ENCODE results near the gene METRNL.

The METRNL gene

GRCh38 chr17:83087788-83088360 lies 8.5 kb downstream of the METRNL start:
- Mint-ChIP-seq H3K4me1 (ENCODE audit: low read depth) (peaks cover 16% of the 10 kb centered on the region), H3K27ac (no peak overlapping the region), H3K4me3 (no peak overlapping the region), H3K9me3 (ENCODE audit: low read depth) (no peaks in the 10 kb centered on the region), H3K36me3 (no peaks in the 10 kb centered on the region), H3K27me3 (no peaks in the 10 kb centered on the region)

GRCh38 chr17:83088451-83088850 lies 9.0 kb downstream of the METRNL start:
- Mint-ChIP-seq H3K4me1 (ENCODE audit: low read depth) (peaks cover 10% of the 10 kb centered on the region), H3K36me3 (no peaks in the 10 kb centered on the region), H3K9me3 (ENCODE audit: low read depth) (no peaks in the 10 kb centered on the region), H3K27me3 (no peaks in the 10 kb centered on the region), H3K27ac (no peak overlapping the region), H3K4me3 (no peak overlapping the region)

GRCh38 chr17:83088909-83089308 lies 9.5 kb downstream of the METRNL start:
- Mint-ChIP-seq H3K27me3 (no peaks in the 10 kb centered on the region), H3K9me3 (ENCODE audit: low read depth) (no peaks in the 10 kb centered on the region), H3K4me1 (ENCODE audit: low read depth) (peaks cover 5% of the 10 kb centered on the region), H3K4me3 (no peak overlapping the region), H3K36me3 (no peaks in the 10 kb centered on the region), H3K27ac (no peak overlapping the region)

- no peak overlapping the region for H3K27ac Mint-ChIP-seq
- H3K4me1 Mint-ChIP-seq (ENCODE audit: low read depth) = no peaks in the 10 kb centered on the region
- no peak overlapping the region for H3K4me3 Mint-ChIP-seq
- no peaks in the 10 kb centered on the region for H3K9me3 Mint-ChIP-seq (ENCODE audit: low read depth)
- no peaks in the 10 kb centered on the region for H3K36me3 Mint-ChIP-seq
- no peaks in the 10 kb centered on the region for H3K27me3 Mint-ChIP-seq
These were observed 10.1 kb downstream of the METRNL start for GRCh38 chr17:83089328-83090132.

GRCh38 chr17:83090444-83091256 lies 11.2 kb downstream of the METRNL start:
- Mint-ChIP-seq H3K4me1 (ENCODE audit: low read depth) (no peaks in the 10 kb centered on the region), H3K9me3 (ENCODE audit: low read depth) (no peaks in the 10 kb centered on the region), H3K27me3 (no peaks in the 10 kb centered on the region), H3K27ac (no peak overlapping the region), H3K4me3 (no peak overlapping the region), H3K36me3 (no peaks in the 10 kb centered on the region)

GRCh38 chr17:83091257-83092141 lies 12.1 kb downstream of the METRNL start:
- H3K9me3 Mint-ChIP-seq (ENCODE audit: low read depth) = no peaks in the 10 kb centered on the region
- no peak overlapping the region for H3K4me3 Mint-ChIP-seq
- no peak overlapping the region for H3K27ac Mint-ChIP-seq
- H3K36me3 Mint-ChIP-seq = no peaks in the 10 kb centered on the region
- H3K4me1 Mint-ChIP-seq (ENCODE audit: low read depth) = no peaks in the 10 kb centered on the region
- no peaks in the 10 kb centered on the region for H3K27me3 Mint-ChIP-seq

GRCh38 chr17:83092186-83092585 lies 12.8 kb downstream of the METRNL start:
- Mint-ChIP-seq H3K4me1 (ENCODE audit: low read depth) (no peaks in the 10 kb centered on the region), H3K36me3 (no peaks in the 10 kb centered on the region), H3K4me3 (no peak overlapping the region), H3K27me3 (no peaks in the 10 kb centered on the region), H3K9me3 (ENCODE audit: low read depth) (no peaks in the 10 kb centered on the region), H3K27ac (no peak overlapping the region)

GRCh38 chr17:83092931-83093330 lies 13.5 kb downstream of the METRNL start:
- H3K4me1 Mint-ChIP-seq (ENCODE audit: low read depth) = no peaks in the 10 kb centered on the region
- no peak overlapping the region for H3K4me3 Mint-ChIP-seq
- H3K27me3 Mint-ChIP-seq = no peaks in the 10 kb centered on the region
- no peaks in the 10 kb centered on the region for H3K36me3 Mint-ChIP-seq
- H3K27ac Mint-ChIP-seq = no peak overlapping the region
- no peaks in the 10 kb centered on the region for H3K9me3 Mint-ChIP-seq (ENCODE audit: low read depth)

GRCh38 chr17:83093506-83093905 lies 14.1 kb downstream of the METRNL start:
- Mint-ChIP-seq H3K4me3 (no peak overlapping the region), H3K27ac (no peak overlapping the region), H3K36me3 (no peaks in the 10 kb centered on the region), H3K9me3 (ENCODE audit: low read depth) (no peaks in the 10 kb centered on the region), H3K27me3 (no peaks in the 10 kb centered on the region), H3K4me1 (ENCODE audit: low read depth) (no peaks in the 10 kb centered on the region)

- Mint-ChIP-seq H3K4me3 (no peak overlapping the region), H3K36me3 (no peaks in the 10 kb centered on the region), H3K9me3 (ENCODE audit: low read depth) (no peaks in the 10 kb centered on the region)
These were observed 14.9 kb downstream of the METRNL start for GRCh38 chr17:83094291-83094690.

GRCh38 chr17:83095016-83095415 lies 15.6 kb downstream of the METRNL start:
- H3K36me3 Mint-ChIP-seq = no peaks in the 10 kb centered on the region
- H3K27ac Mint-ChIP-seq = no peak overlapping the region
- H3K4me1 Mint-ChIP-seq (ENCODE audit: low read depth) = no peaks in the 10 kb centered on the region
- no peaks in the 10 kb centered on the region for H3K27me3 Mint-ChIP-seq
- H3K9me3 Mint-ChIP-seq (ENCODE audit: low read depth) = no peaks in the 10 kb centered on the region
- no peak overlapping the region for H3K4me3 Mint-ChIP-seq

More at GRCh38 chr17:83094291-83094690, 14.9 kb downstream of the METRNL start:
- Mint-ChIP-seq H3K4me1 (ENCODE audit: low read depth) (no peaks in the 10 kb centered on the region), H3K27me3 (no peaks in the 10 kb centered on the region), H3K27ac (no peak overlapping the region)

GRCh38 chr17:83096401-83097224 lies 17.2 kb downstream of the METRNL start:
- Mint-ChIP-seq H3K4me3 (no peak overlapping the region), H3K27me3 (peaks cover 2% of the 10 kb centered on the region), H3K36me3 (no peaks in the 10 kb centered on the region), H3K9me3 (ENCODE audit: low read depth) (no peaks in the 10 kb centered on the region), H3K4me1 (ENCODE audit: low read depth) (peaks cover 3% of the 10 kb centered on the region), H3K27ac (no peak overlapping the region)

GRCh38 chr17:83097831-83098230 lies 18.4 kb downstream of the METRNL start:
- no peaks in the 10 kb centered on the region for H3K9me3 Mint-ChIP-seq (ENCODE audit: low read depth)
- H3K27ac Mint-ChIP-seq = no peak overlapping the region
- peaks cover 2% of the 10 kb centered on the region for H3K27me3 Mint-ChIP-seq
- H3K36me3 Mint-ChIP-seq = no peaks in the 10 kb centered on the region
- H3K4me3 Mint-ChIP-seq = no peak overlapping the region
- H3K4me1 Mint-ChIP-seq (ENCODE audit: low read depth) = peaks cover 3% of the 10 kb centered on the region

Measured in activated naive CD8-positive, alpha-beta T cell (primary cell).